ENCODE measurements around the gene OR8I2.

DNA sequence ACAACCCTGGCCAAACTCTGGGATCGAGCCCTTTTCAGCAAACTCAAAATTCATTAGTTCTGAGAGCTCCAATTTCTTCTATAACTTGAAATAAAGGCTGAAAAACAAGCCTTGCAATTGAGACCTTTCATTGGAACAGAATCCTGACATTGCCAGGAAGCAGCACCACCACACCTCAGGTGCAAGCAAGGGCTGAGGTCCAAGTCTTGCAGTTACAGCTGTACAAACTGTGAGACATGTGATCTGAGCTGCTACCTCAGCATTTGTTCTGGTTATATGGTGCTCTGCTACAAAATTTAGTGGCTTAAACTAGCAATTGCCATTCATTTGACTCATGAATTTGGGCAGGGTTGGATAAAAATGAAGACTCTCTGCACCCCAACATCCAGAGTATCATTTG is 47.6 kb upstream of the OR8I2 start:
- TF ChIP-seq, protein P1, sequence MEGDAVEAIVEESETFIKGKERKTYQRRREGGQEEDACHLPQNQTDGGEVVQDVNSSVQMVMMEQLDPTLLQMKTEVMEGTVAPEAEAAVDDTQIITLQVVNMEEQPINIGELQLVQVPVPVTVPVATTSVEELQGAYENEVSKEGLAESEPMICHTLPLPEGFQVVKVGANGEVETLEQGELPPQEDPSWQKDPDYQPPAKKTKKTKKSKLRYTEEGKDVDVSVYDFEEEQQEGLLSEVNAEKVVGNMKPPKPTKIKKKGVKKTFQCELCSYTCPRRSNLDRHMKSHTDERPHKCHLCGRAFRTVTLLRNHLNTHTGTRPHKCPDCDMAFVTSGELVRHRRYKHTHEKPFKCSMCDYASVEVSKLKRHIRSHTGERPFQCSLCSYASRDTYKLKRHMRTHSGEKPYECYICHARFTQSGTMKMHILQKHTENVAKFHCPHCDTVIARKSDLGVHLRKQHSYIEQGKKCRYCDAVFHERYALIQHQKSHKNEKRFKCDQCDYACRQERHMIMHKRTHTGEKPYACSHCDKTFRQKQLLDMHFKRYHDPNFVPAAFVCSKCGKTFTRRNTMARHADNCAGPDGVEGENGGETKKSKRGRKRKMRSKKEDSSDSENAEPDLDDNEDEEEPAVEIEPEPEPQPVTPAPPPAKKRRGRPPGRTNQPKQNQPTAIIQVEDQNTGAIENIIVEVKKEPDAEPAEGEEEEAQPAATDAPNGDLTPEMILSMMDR (IDR thresholded peaks at IDR 0.05), result no peak
- TF ChIP-seq POLR2A (IDR thresholded peaks at IDR 0.05) (no peak), EP300 (IDR thresholded peaks at IDR 0.05) (no peak)

Data from tibial nerve (tissue), 4 donors.